H9 (cell line): Measurements from ENCODE around the gene ADAMTS6. TPM values are rescaled to one million over a fixed set of nuclear protein-coding genes. Genes with fewer than 3 reads are reported as not detected.

Source experiments
- DNase-seq: peaks from one replicate; pipeline ENCODE4 v3.0.0-alpha.2; 2017
- H2AFZ ChIP-seq: one replicate; pipeline ENCODE4 v1.6.1; 2013; ENCODE audit warnings: mild to moderate bottlenecking, low read length, control low read depth, moderate library complexity
- H2AK5ac ChIP-seq: 2 replicates; pipeline ENCODE4 v1.6.1; 2013; ENCODE audit warnings: low read length, control low read depth, mixed read lengths; ENCODE audit not compliant: insufficient read length
- H2BK120ac ChIP-seq: one replicate; pipeline ENCODE4 v1.6.1; 2013; ENCODE audit warnings: low read depth, mild to moderate bottlenecking, low read length, control low read depth, inconsistent platforms; ENCODE audit not compliant: poor library complexity, severe bottlenecking
- H2BK12ac ChIP-seq: 2 replicates; pipeline ENCODE4 v1.6.1; 2013; ENCODE audit warnings: low read length, control low read depth, mixed read lengths, low read depth; ENCODE audit not compliant: insufficient read length
- H2BK15ac ChIP-seq: 2 replicates; pipeline ENCODE4 v1.6.1; 2013; ENCODE audit warnings: low read depth, low read length, control low read depth
- H2BK20ac ChIP-seq: one replicate; pipeline ENCODE4 v1.6.1; 2013; ENCODE audit warnings: low read depth, mild to moderate bottlenecking, low read length, control low read depth, inconsistent platforms; ENCODE audit not compliant: poor library complexity, severe bottlenecking
- H2BK5ac ChIP-seq: 2 replicates; pipeline ENCODE4 v1.6.1; 2013; ENCODE audit warnings: low read length, control low read depth, mixed read lengths; ENCODE audit not compliant: insufficient read length
- H3K14ac ChIP-seq: 2 replicates; pipeline ENCODE4 v1.6.1; 2013; ENCODE audit warnings: low read length, control low read depth; ENCODE audit not compliant: insufficient read depth
- H3K18ac ChIP-seq: 2 replicates; pipeline ENCODE4 v1.6.1; 2013; ENCODE audit warnings: low read depth, mild to moderate bottlenecking, mixed read lengths, low read length, control low read depth; ENCODE audit not compliant: insufficient read length
- H3K23ac ChIP-seq: 2 replicates; pipeline ENCODE4 v1.6.1; 2013; ENCODE audit warnings: low read length, control low read depth, mixed read lengths, low read depth; ENCODE audit not compliant: insufficient read length
- H3K23me2 ChIP-seq: 2 replicates; pipeline ENCODE4 v1.6.1; 2013; ENCODE audit warnings: low read depth, mild to moderate bottlenecking, mixed read lengths, low read length, control low read depth; ENCODE audit not compliant: insufficient read length, poor library complexity, severe bottlenecking
- H3K27ac ChIP-seq: 2 replicates; pipeline ENCODE4 v1.5.1; 2013; ENCODE audit warnings: low read length, control low read depth, mixed read lengths, low read depth; ENCODE audit not compliant: insufficient read length
- H3K27me3 ChIP-seq: 2 replicates; pipeline ENCODE4 v1.6.1; 2013; ENCODE audit warnings: low read length, control low read depth, inconsistent platforms; ENCODE audit not compliant: insufficient read depth
- H3K4ac ChIP-seq: 2 replicates; pipeline ENCODE4 v1.6.1; 2013; ENCODE audit warnings: low read depth, mild to moderate bottlenecking, control low read depth, inconsistent platforms, low read length, moderate library complexity
- H3K4me1 ChIP-seq: 2 replicates; pipeline ENCODE4 v1.6.1; 2013; ENCODE audit warnings: low read length, control low read depth, inconsistent platforms; ENCODE audit not compliant: insufficient read depth
- H3K4me2 ChIP-seq: 2 replicates; pipeline ENCODE4 v1.6.1; 2013; ENCODE audit warnings: low read length, control low read depth, mixed read lengths; ENCODE audit not compliant: insufficient read length, insufficient read depth
- H3K56ac ChIP-seq: 2 replicates; pipeline ENCODE4 v1.6.1; 2013; ENCODE audit warnings: low read depth, mild to moderate bottlenecking, mixed read lengths, low read length, control low read depth; ENCODE audit not compliant: insufficient read length
- H3K79me1 ChIP-seq: 2 replicates; pipeline ENCODE4 v1.6.1; 2013; ENCODE audit warnings: low read depth, mild to moderate bottlenecking, moderate library complexity, low read length, control low read depth, inconsistent platforms; ENCODE audit not compliant: insufficient read depth, poor library complexity, severe bottlenecking
- H3K79me2 ChIP-seq: 2 replicates; pipeline ENCODE4 v1.6.1; 2013; ENCODE audit warnings: low read length, control low read depth, inconsistent platforms; ENCODE audit not compliant: insufficient read depth
- H3K9ac ChIP-seq: 2 replicates; pipeline ENCODE4 v1.6.1; 2013; ENCODE audit warnings: low read length, control low read depth, mixed read lengths; ENCODE audit not compliant: insufficient read length; ENCODE audit errors: extremely low read depth
- H3K9me3 ChIP-seq: one replicate; pipeline ENCODE4 v1.6.1; 2013; ENCODE audit warnings: low read depth, low read length, inconsistent platforms; ENCODE audit not compliant: control insufficient read depth
- H3T11ph ChIP-seq: one replicate; pipeline ENCODE4 v1.6.1; 2013; ENCODE audit warnings: mild to moderate bottlenecking, low read length, control low read depth, inconsistent platforms
- H4K20me1 ChIP-seq: one replicate; pipeline ENCODE4 v1.6.1; 2013; ENCODE audit not compliant: control insufficient read depth, insufficient read length, insufficient read depth
- H4K5ac ChIP-seq: 2 replicates; pipeline ENCODE4 v1.6.1; 2013; ENCODE audit warnings: low read depth, mild to moderate bottlenecking, mixed read lengths, low read length, control low read depth; ENCODE audit not compliant: insufficient read length
- H4K8ac ChIP-seq: replicated peaks from 2 replicates; pipeline ENCODE4 v1.6.1; 2013; ENCODE audit warnings: low read length, control low read depth, mixed read lengths, low read depth; ENCODE audit not compliant: insufficient read length
- H4K91ac ChIP-seq: 2 replicates; pipeline ENCODE4 v1.6.1; 2013; ENCODE audit warnings: low read depth, mild to moderate bottlenecking, moderate library complexity, mixed read lengths, low read length, control low read depth; ENCODE audit not compliant: insufficient read length
- H3K27ac Mint-ChIP-seq, 3 experiments: 2 replicates in 2 of 3; 3 replicates in 1 of 3; pipeline ENCODE4 v1.8.0; 2020 to 2021; ENCODE audit warnings: mixed read lengths in 3 of 3, mild to moderate bottlenecking in 1 of 3, moderate library complexity in 1 of 3
- H3K27me3 Mint-ChIP-seq: 2 replicates; pipeline ENCODE4 v1.8.0; 2021; ENCODE audit warnings: low read depth, mild to moderate bottlenecking, moderate library complexity, mixed read lengths
- H3K36me3 Mint-ChIP-seq, 3 experiments: 2 replicates in 2 of 3; 3 replicates in 1 of 3; pipeline ENCODE4 v1.8.0; 2020 to 2021; ENCODE audit warnings: low read depth in 3 of 3, mixed read lengths in 3 of 3; ENCODE audit not compliant: insufficient read depth in 1 of 3
- H3K4me1 Mint-ChIP-seq, 2 experiments: 2 replicates each; pipeline ENCODE4 v1.8.0; 2020; ENCODE audit warnings: mixed read lengths in 2 of 2
- H3K4me3 Mint-ChIP-seq, 2 experiments: 2 replicates in 1 of 2; 3 replicates in 1 of 2; pipeline ENCODE4 v1.8.0; 2020 to 2021; ENCODE audit warnings: mild to moderate bottlenecking in 2 of 2, mixed read lengths in 2 of 2, moderate library complexity in 1 of 2
- H3K9me3 Mint-ChIP-seq, 2 experiments: 2 replicates in 1 of 2; 3 replicates in 1 of 2; pipeline ENCODE4 v1.8.0; 2020; ENCODE audit warnings: mild to moderate bottlenecking in 2 of 2, mixed read lengths in 2 of 2, moderate library complexity in 1 of 2
- CTCF ChIP-seq: fragments of 200-600 bp; sonication (generic); conservative IDR thresholded peaks from 3 replicates; pipeline ENCODE4 v1.8.0; 2021; ENCODE audit warnings: antibody characterized with exemption, mild to moderate bottlenecking
- WGBS: extraction: QIAGEN DNeasy Blood & Tissue Kit; methylation state at CpG from one replicate; pipeline ENCODE4 v1.1.7; 2013; ENCODE audit warnings: missing lambda C conversion rate, low lambda C conversion rate, mixed read lengths; ENCODE audit not compliant: insufficient read length; ENCODE audit errors: extremely low coverage; 5-methylcytosine and 5-hydroxymethylcytosine counted together
- total RNA-seq: library from RNA; stranded (reverse); gene quantifications from 2 replicates; pipeline ENCODE4 v1.2.1, GENCODE V29; 2021

ADAMTS6 gene
- total RNA-seq, 1 experiment from 2014 or later, result 0.33 TPM

- Histone ChIP-seq H3K56ac (no peak overlapping the region), H2BK120ac (no peak overlapping the region), H3K23ac (no peak overlapping the region), H2AK5ac (no peak overlapping the region), H3K14ac (no peak overlapping the region), H3K4ac (no peak overlapping the region), H2BK12ac (no peak overlapping the region), H3K9ac (no peak overlapping the region), H3K27me3 (no peaks in the 10 kb centered on the region), H4K8ac (no peak overlapping the region), H3K79me1 (no peaks in the 10 kb centered on the region), H2AFZ (no peak overlapping the region), H4K91ac (no peak overlapping the region), H3K23me2 (no peaks in the 10 kb centered on the region), H2BK5ac (no peak overlapping the region), H2BK15ac (no peak overlapping the region), H3K27ac (no peak overlapping the region), H3T11ph (no peak overlapping the region), H3K4me1 (no peaks in the 10 kb centered on the region), H3K18ac (no peak overlapping the region), H3K4me2 (no peak overlapping the region), H3K9me3 (no peaks in the 10 kb centered on the region), H2BK20ac (no peak overlapping the region), H3K79me2 (no peaks in the 10 kb centered on the region), H4K5ac (no peak overlapping the region), H4K20me1 (no peaks in the 10 kb centered on the region)
- Mint-ChIP-seq H3K9me3 (no peaks in the 10 kb centered on the region), H3K4me1 (no peaks in the 10 kb centered on the region), H3K27ac (no peak overlapping the region), H3K4me3 (no peak overlapping the region), H3K27me3 (no peaks in the 10 kb centered on the region), H3K36me3 (no peaks in the 10 kb centered on the region)
- no peak for DNase-seq
- no CpG with 5 or more reads among the region's 3 CpGs for WGBS
- TF ChIP-seq CTCF, result no peak
These were observed 13.1 kb downstream of the ADAMTS6 start for GRCh38 chr5:65468633-65469032.
